Neural cell (in vitro differentiated cells): ENCODE measurements around the gene HPS1.

Source experiments
- EP300 ChIP-seq: fragments of 450-650 bp; conservative IDR thresholded peaks from 2 replicates; pipeline ENCODE4 v1.6.1; 2014; ENCODE audit warnings: antibody characterized with exemption, mild to moderate bottlenecking, moderate library complexity; ENCODE audit not compliant: poor library complexity, severe bottlenecking
- EZH2 ChIP-seq: fragments of 200-600, 300-800 bp; shearing (Covaris generic), sonication (generic); IDR thresholded peaks from 2 replicates; pipeline ENCODE4 v1.6.1; 2014; ENCODE audit warnings: antibody characterized with exemption, low read length, borderline replicate concordance, mild to moderate bottlenecking; ENCODE audit not compliant: insufficient read depth, poor library complexity, severe bottlenecking
- MXI1 ChIP-seq: fragments of 450-650 bp; conservative IDR thresholded peaks from 2 replicates; pipeline ENCODE4 v1.6.1; 2014; ENCODE audit warnings: antibody characterized with exemption, mild to moderate bottlenecking; ENCODE audit not compliant: poor library complexity, severe bottlenecking
- SMC3 ChIP-seq: fragments of 450-650 bp; conservative IDR thresholded peaks from 2 replicates; pipeline ENCODE4 v1.6.1; 2014; ENCODE audit warnings: antibody characterized with exemption, mild to moderate bottlenecking, moderate library complexity; ENCODE audit not compliant: poor library complexity
- TAF1 ChIP-seq: IDR thresholded peaks from 2 replicates; pipeline ENCODE4 v1.6.1; 2012; ENCODE audit warnings: low read depth
- TF ChIP-seq, protein P1 (sequence below): fragments of 450-650 bp; IDR thresholded peaks from 2 replicates; pipeline ENCODE4 v1.5.1; 2014; ENCODE audit warnings: antibody characterized with exemption, mild to moderate bottlenecking, moderate library complexity; ENCODE audit not compliant: poor library complexity, severe bottlenecking

DNA sequence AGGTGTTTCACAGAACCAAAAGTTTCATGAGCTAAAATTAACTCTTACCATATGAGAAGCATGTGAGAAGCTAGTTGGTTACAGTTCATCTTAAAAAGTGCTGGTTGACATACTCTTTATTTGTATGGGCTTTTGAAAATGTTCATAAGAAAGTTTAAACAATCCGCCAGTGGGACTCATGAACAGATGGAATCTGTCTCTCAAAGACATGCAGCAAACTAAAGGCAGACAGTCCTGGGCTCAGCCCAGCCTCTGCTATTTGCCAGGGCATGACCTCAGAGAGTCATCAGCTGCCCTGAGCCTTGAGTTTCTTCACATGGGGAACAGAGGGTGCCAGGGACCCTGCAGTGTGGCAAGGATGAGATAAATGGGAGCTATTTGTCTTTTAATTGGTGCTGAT is 35.0 kb downstream of the HPS1 start:
- TF ChIP-seq, protein P1, sequence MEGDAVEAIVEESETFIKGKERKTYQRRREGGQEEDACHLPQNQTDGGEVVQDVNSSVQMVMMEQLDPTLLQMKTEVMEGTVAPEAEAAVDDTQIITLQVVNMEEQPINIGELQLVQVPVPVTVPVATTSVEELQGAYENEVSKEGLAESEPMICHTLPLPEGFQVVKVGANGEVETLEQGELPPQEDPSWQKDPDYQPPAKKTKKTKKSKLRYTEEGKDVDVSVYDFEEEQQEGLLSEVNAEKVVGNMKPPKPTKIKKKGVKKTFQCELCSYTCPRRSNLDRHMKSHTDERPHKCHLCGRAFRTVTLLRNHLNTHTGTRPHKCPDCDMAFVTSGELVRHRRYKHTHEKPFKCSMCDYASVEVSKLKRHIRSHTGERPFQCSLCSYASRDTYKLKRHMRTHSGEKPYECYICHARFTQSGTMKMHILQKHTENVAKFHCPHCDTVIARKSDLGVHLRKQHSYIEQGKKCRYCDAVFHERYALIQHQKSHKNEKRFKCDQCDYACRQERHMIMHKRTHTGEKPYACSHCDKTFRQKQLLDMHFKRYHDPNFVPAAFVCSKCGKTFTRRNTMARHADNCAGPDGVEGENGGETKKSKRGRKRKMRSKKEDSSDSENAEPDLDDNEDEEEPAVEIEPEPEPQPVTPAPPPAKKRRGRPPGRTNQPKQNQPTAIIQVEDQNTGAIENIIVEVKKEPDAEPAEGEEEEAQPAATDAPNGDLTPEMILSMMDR, result no peak
- TF ChIP-seq EP300 (no peak), EZH2 (no peak), SMC3 (no peak), MXI1 (no peak), TAF1 (no peak)
